Ovary (tissue), 9 donors: ENCODE measurements around the gene TRIP13. TPM values are rescaled to one million over a fixed set of nuclear protein-coding genes. Genes with fewer than 3 reads are reported as not detected.
"Not testable (repeated sequence)": the region's sequence is repeated elsewhere in the genome, so short reads cannot be mapped to it uniquely, and the experiment has no call there.

Source experiments
- DNase-seq, 5 donors: peaks; one replicate each; pipeline ENCODE4 v3.0.0-alpha.2; 2019 to 2020
- H3K27ac ChIP-seq, 2 donors: fragments of 200-600 bp; one replicate each; pipeline versions ENCODE4 v1.5.1 to v1.8.0; 2019 to 2022
- H3K27me3 ChIP-seq: fragments of 200-600 bp; one replicate; pipeline ENCODE4 v1.8.0; 2022
- H3K36me3 ChIP-seq: fragments of 200-600 bp; sonication (generic); one replicate; pipeline ENCODE4 v1.5.1; 2019
- H3K4me1 ChIP-seq: one replicate; pipeline ENCODE4 v1.8.1; 2013; ENCODE audit warnings: mild to moderate bottlenecking, moderate library complexity; ENCODE audit not compliant: insufficient read depth
- H3K4me3 ChIP-seq: fragments of 200-600 bp; sonication (generic); one replicate; pipeline ENCODE4 v1.5.1; 2017
- H3K9me3 ChIP-seq, 2 donors: fragments of 200-600 bp in 1 of 2; sonication (generic) in 1 of 2; one replicate each; pipeline versions ENCODE4 v1.5.1 to v1.8.1; 2013 to 2019; ENCODE audit warnings: mild to moderate bottlenecking in 1 of 2, moderate library complexity in 1 of 2
- EP300 ChIP-seq: sonication (generic); formaldehyde crosslinking; IDR thresholded peaks from one replicate; pipeline ENCODE4 v1.6.1; 2017; ENCODE audit warnings: antibody characterized with exemption
- POLR2A ChIP-seq: fragments of 450-650 bp; IDR thresholded peaks from one replicate; pipeline ENCODE4 v1.6.1; 2017; ENCODE audit warnings: antibody characterized with exemption, mild to moderate bottlenecking, moderate library complexity
- WGBS, 3 donors: extraction: QIAGEN DNeasy Blood & Tissue Kit in 1 of 3; methylation state at CpG; one replicate each; pipeline versions ENCODE4 v1.1.5 to v1.1.7; 2013 to 2017; 5-methylcytosine and 5-hydroxymethylcytosine counted together
- intact Hi-C, 4 donors: fragments of 100-400 bp; cut with DNase I; formaldehyde crosslinking; loops; one replicate each; pipeline versions ENCODE4 v1.11.0 to v1.15.1; 2022 to 2023
- polyA plus RNA-seq, 2 donors: library from polyadenylated mRNA; stranded (reverse); fragments of 200-250 nt in 1 of 2; fragments of 350-450 nt in 1 of 2; fragmentation: Illumina TruSeq in 1 of 2; extraction: RNeasy Lipid Tissue Mini Kit (QIAGEN cat#74804) in 1 of 2; gene quantifications; one replicate each; pipeline ENCODE4 v1.2.3, GENCODE V29; 2013 to 2014
- total RNA-seq, 7 donors: library from RNA; depleted of rRNA in 2 of 7; stranded (reverse); fragments of >200 nt in 2 of 7; fragmentation: NEBNext Ultra II Directional in 3 of 7; extraction: Animal tissue kit (Norgen Biotek cat#: 25700) in 3 of 7; gene quantifications; one replicate each; pipeline versions ENCODE4 v1.1.0 to v1.2.4, GENCODE V29; 2016 to 2023
- TF ChIP-seq, protein P1 (sequence below), 3 donors: fragments of 450-650 bp in 2 of 3; fragments of 200-600 bp in 1 of 3; IDR thresholded peaks; one replicate each; pipeline versions ENCODE4 v1.5.1 to v1.8.0; 2016 to 2022; ENCODE audit warnings: antibody characterized with exemption in 3 of 3, mild to moderate bottlenecking in 1 of 3
- donor health status: DM: no; HTN: no; CAD: no; lungs with moderate emphysema.
- donor health status: DM: no; HTN: no; CAD: no.
- donor health status: Bipolar disorder and iron deficiency.
- donor health status: DM: yes; HTN: yes; CAD: no.
- donor health status: DM: no; HTN: no; CAD: no.
- donor health status: DM: yes; HTN: yes; CAD: no.

Gene TRIP13
- total and polyA plus RNA-seq, 9 donors, result 1.3 to 3.9 (median 2.0) TPM

DNA sequence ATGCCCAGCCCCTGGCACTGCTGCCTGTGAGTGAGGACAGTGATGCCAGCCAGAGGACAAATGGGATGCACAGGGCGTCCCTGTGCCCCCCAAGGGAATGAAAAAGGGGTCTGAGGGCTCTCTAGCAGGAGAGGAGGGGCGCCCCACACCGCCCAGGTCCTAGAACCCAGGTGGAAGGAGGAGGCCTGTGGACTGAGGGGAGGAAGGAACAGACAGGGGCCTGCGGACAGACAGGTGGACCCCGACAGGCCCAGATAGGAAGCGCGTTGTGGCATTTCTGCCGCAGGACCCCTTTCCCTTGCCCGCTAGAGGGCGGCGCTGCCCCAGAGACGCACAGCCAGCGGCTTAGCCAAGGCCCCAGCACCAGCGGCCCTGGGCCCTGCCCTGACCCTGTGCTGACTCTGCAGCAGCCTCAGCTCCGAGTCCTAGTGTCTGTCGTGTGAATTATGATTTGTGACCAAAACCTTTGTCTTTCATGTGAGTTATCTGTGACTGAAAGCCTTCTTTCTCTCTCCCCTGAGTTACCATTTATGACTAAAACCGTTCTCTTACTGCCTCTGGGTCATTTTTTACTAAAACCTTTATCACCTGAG lies 30.7 kb downstream of the TRIP13 start:
- H3K4me1 ChIP-seq, result no peaks in the 10 kb centered on the region
- H3K4me3 ChIP-seq, result no peak overlapping the region
- intact Hi-C loops, result loop anchor here in 1 of 4 donors (5.0 to 10.0 kb wide), 3 partner anchors 211 to 719 kb away; no protein-coding TSS in a partner anchor
- no peaks in the 10 kb centered on the region for H3K36me3 ChIP-seq
- WGBS, 3 donors, result 16 to 21% (median 18%) methylated on average over 17 of the region's 17 CpGs
- H3K9me3 ChIP-seq, result no peaks in the 10 kb centered on the region
- H3K27ac ChIP-seq, result no peak overlapping the region
- peak; percentile 65 to 86 (median 73) for DNase-seq
- no peaks in the 10 kb centered on the region for H3K27me3 ChIP-seq
- TF ChIP-seq POLR2A, result no peak
- TF ChIP-seq, protein P1, sequence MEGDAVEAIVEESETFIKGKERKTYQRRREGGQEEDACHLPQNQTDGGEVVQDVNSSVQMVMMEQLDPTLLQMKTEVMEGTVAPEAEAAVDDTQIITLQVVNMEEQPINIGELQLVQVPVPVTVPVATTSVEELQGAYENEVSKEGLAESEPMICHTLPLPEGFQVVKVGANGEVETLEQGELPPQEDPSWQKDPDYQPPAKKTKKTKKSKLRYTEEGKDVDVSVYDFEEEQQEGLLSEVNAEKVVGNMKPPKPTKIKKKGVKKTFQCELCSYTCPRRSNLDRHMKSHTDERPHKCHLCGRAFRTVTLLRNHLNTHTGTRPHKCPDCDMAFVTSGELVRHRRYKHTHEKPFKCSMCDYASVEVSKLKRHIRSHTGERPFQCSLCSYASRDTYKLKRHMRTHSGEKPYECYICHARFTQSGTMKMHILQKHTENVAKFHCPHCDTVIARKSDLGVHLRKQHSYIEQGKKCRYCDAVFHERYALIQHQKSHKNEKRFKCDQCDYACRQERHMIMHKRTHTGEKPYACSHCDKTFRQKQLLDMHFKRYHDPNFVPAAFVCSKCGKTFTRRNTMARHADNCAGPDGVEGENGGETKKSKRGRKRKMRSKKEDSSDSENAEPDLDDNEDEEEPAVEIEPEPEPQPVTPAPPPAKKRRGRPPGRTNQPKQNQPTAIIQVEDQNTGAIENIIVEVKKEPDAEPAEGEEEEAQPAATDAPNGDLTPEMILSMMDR (IDR thresholded peaks at IDR 0.05), result peak; percentile 45 to 64 (median 62)

DNA sequence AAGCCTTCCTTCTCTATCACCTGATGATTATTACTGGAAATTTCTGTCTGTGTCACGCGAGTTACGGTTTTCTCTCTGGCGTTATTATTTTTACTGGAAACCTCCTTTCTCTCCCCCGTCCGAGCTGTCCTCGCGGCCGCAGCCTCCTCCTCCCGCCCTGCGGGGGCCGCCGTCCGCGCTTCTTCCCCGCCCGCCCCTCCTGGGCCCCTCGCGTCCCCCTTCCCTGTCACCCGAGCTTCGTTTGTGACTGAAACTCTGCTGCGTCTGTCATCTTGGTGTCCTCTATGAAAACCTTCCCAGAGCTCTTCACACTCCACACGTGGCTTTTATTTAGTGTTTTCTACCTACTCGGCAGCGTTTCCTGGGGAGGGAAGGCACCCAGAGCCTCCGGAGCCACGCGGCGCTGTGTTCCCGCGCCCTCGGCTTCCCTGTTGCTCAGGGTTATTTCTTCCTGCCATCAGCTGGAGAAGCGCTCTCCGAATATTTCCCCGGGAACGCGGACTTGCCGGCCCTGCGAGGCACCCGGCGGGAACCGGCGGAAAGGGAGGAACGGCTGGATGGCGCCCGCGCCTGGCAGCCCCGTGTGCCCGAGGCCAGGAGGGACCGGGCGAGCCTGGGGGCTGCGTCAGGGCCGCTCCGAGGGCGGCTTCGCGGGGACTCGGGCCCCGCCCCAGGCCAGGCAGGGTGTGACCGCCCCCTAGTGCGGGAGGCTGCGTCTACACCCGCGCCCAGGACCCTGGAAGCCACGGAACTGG lies 33.9 kb downstream of the TRIP13 start:
- Histone ChIP-seq H3K27me3 (no peaks in the 10 kb centered on the region), H3K27ac (no peak overlapping the region)

DNA sequence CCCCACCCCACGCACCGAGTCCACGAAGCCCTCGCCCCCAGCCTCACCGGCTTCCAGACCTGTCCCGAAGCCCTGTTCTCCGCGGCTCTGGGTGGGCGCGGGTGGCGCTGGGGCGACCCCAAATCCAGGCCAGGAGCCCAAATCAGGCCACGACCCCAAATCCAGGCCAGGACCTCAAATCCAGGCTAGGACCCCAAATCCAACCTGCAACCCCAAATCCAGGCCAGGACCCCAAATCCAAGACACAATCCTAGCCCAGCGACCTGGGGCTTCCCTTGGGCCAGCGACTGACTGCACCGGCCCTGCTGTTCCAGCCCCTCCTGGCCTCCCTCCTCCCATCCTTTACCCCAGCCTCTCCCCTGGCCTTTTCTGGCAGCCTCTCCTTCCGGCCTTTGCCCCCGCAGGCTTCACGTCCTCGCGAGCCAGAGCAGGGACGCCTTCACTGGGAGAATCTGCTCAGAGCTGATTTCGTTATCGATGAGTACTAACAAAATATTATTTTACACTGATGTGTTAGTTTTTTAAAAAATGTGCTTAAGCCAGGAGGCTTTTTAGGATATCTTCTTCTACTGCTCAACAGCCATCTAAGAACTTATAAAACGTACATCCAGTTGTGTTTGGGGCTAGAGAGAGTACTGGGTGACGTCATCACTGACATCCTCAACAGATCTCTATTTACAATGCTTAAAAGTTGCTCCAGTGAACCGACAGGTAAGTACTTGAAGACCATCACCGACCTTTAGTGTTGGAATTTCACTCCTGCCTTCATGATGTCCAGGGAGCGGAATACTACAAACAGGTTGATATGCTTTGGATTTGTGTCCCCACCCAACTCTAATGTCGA lies 34.7 kb downstream of the TRIP13 start:
- intact Hi-C loops, result loop anchor here in 1 of 4 donors (10.0 kb wide), 2 partner anchors 207 to 237 kb away; no protein-coding TSS in a partner anchor
- H3K27ac ChIP-seq, result no peak overlapping the region
- TF ChIP-seq EP300 (no peak), POLR2A (no peak)
- TF ChIP-seq, protein P1 (IDR thresholded peaks at IDR 0.05), result no peak
- no peaks in the 10 kb centered on the region for H3K27me3 ChIP-seq
- no peaks in the 10 kb centered on the region for H3K36me3 ChIP-seq
- 73 to 88% (median 80%) methylated on average over 19 to 30 of the region's 30 CpGs for WGBS, 3 donors
- peak in 1 of 5 donors; percentile 30 for DNase-seq
- no peak overlapping the region for H3K4me3 ChIP-seq
- no peaks in the 10 kb centered on the region for H3K9me3 ChIP-seq
- H3K4me1 ChIP-seq, result no peaks in the 10 kb centered on the region

More for the DNA sequence above, 33.9 kb downstream of the TRIP13 start:
- Histone ChIP-seq H3K36me3 (no peaks in the 10 kb centered on the region), H3K4me1 (no peaks in the 10 kb centered on the region), H3K9me3 (no peaks in the 10 kb centered on the region), H3K4me3 (no peak overlapping the region)
- intact Hi-C loops, result loop anchor here in 1 of 4 donors (10.0 kb wide), 2 partner anchors 208 to 238 kb away; no protein-coding TSS in a partner anchor
- 2 to 5% (median 3%) methylated on average over 51 to 65 of the region's 65 CpGs for WGBS, 3 donors
- TF ChIP-seq, protein P1 (IDR thresholded peaks at IDR 0.05), result no peak
- TF ChIP-seq EP300 (no peak), POLR2A (no peak)
- peak in 2 of 5 donors; percentile 40 to 57 for DNase-seq

DNA sequence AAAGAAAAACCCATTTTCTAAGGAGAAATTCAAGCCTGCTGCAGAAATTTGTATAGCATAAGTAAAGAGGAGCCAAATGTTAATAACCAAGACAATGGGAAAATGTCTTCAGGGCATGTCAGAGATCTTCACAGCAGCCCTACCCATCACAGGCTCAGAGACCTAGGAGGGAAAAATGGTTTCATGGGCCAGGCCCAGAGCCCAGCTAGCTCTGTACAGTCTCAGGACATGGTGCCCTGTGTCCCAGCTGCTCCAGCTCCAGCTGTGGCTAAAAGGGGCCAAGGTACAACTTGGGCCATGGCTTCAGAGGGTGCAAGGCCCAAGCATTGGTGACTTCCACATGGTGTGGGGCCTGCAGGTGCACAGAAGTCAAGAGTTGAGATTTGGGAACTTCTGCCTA lies 36.5 kb downstream of the TRIP13 start:
- H3K4me1 ChIP-seq, H3K27me3 ChIP-seq, H3K27ac ChIP-seq, H3K9me3 ChIP-seq, H3K4me3 ChIP-seq, H3K36me3 ChIP-seq: not testable (repeated sequence)
- intact Hi-C loops, result loop anchor here in 1 of 4 donors (10.0 kb wide), 2 partner anchors 206 to 236 kb away; no protein-coding TSS in a partner anchor
- peak in 2 of 5 donors; percentile 1 to 9 for DNase-seq
